Keratinocyte (primary cell): ENCODE results near the gene WDR33. TPM values are rescaled to one million over a fixed set of nuclear protein-coding genes. Genes with fewer than 3 reads are reported as not detected.

Source experiments
- DNase-seq: peaks from one replicate; pipeline ENCODE4 v3.0.0-alpha.2; 2011; ENCODE audit warnings: low read depth, missing footprints, low spot score
- FAIRE-seq: peaks from 2 replicates; lab custom pipeline; 2011; peaks lifted over from hg19 to GRCh38; lab: Jason Lieb, UNC
- H2AFZ ChIP-seq: 2 replicates; pipeline ENCODE4 v1.6.0; 2012; ENCODE audit warnings: low read length, control low read depth, inconsistent platforms; ENCODE audit not compliant: control insufficient read depth
- H3K27ac ChIP-seq: 2 replicates; pipeline ENCODE4 v1.5.1; 2011; ENCODE audit warnings: low read length; ENCODE audit not compliant: control insufficient read depth, insufficient read depth
- H3K27me3 ChIP-seq: 3 replicates; pipeline ENCODE4 v1.6.0; 2011; ENCODE audit warnings: low read length; ENCODE audit not compliant: control insufficient read depth, insufficient read depth; ENCODE audit errors: extremely low read depth
- H3K36me3 ChIP-seq, 2 experiments: 2 replicates in 1 of 2; 3 replicates in 1 of 2; pipeline ENCODE4 v1.5.1; 2011; ENCODE audit warnings: low read length in 2 of 2, mild to moderate bottlenecking in 1 of 2; ENCODE audit not compliant: control insufficient read depth in 2 of 2, insufficient read depth in 2 of 2; ENCODE audit errors: extremely low read depth in 1 of 2
- H3K4me1 ChIP-seq: 3 replicates; pipeline ENCODE4 v1.5.1; 2011; ENCODE audit warnings: low read length; ENCODE audit not compliant: control insufficient read depth, insufficient read depth; ENCODE audit errors: extremely low read depth
- H3K4me2 ChIP-seq: 3 replicates; pipeline ENCODE4 v1.6.0; 2011; ENCODE audit warnings: low read depth, low read length; ENCODE audit not compliant: control insufficient read depth, insufficient read depth; ENCODE audit errors: extremely low read depth
- H3K4me3 ChIP-seq, 3 experiments: fragments of 200-600 bp in 1 of 3; sonication (generic) in 1 of 3; 2 replicates in 2 of 3; 3 replicates in 1 of 3; pipeline ENCODE4 v1.5.1; 2011 to 2016; ENCODE audit warnings: low read length in 3 of 3, mild to moderate bottlenecking in 3 of 3, control low read depth in 2 of 3, inconsistent platforms in 1 of 3, low read depth in 1 of 3, mixed read lengths in 1 of 3, mixed run types in 1 of 3, moderate library complexity in 1 of 3; ENCODE audit not compliant: control insufficient read depth in 2 of 3, insufficient read depth in 2 of 3; ENCODE audit errors: extremely low read depth in 1 of 3
- H3K79me2 ChIP-seq: 2 replicates; pipeline ENCODE4 v1.6.0; 2012; ENCODE audit warnings: low read length; ENCODE audit not compliant: control insufficient read depth, insufficient read depth
- H3K9ac ChIP-seq: 3 replicates; pipeline ENCODE4 v1.6.0; 2011; ENCODE audit warnings: low read length; ENCODE audit not compliant: control insufficient read depth, insufficient read depth; ENCODE audit errors: extremely low read depth
- H3K9me1 ChIP-seq: 3 replicates; pipeline ENCODE4 v1.6.0; 2011; ENCODE audit warnings: low read length; ENCODE audit not compliant: control insufficient read depth, insufficient read depth; ENCODE audit errors: extremely low read depth
- H3K9me3 ChIP-seq: 2 replicates; pipeline ENCODE4 v1.5.1; 2012; ENCODE audit warnings: low read depth, low read length; ENCODE audit not compliant: control insufficient read depth
- H4K20me1 ChIP-seq: 3 replicates; pipeline ENCODE4 v1.6.0; 2011; ENCODE audit warnings: low read length; ENCODE audit not compliant: control insufficient read depth, insufficient read depth; ENCODE audit errors: extremely low read depth
- EZH2 ChIP-seq: IDR thresholded peaks from one replicate; pipeline ENCODE4 v1.6.1; 2012; ENCODE audit warnings: inconsistent platforms, mild to moderate bottlenecking, low read length, moderate library complexity
- dilution Hi-C: fragments of 300-500 bp; cut with MboI; formaldehyde crosslinking; loops from one replicate; pipeline ENCODE4 v1.7.0; 2020; ENCODE audit warnings: low sequenced_read_pairs; ENCODE audit not compliant: extremely low pct_ligation_motif_present
- polyA plus RNA-seq, 5 experiments: library from polyadenylated mRNA; depleted of rRNA in 3 of 5; stranded (reverse) in 3 of 5; stranded (forward) in 1 of 5; unstranded in 1 of 5; fragments of >200 nt; gene quantifications; 1 replicate in 1 of 5; 2 replicates in 3 of 5; 3 replicates in 1 of 5; pipeline versions ENCODE4 v1.2.1 to v1.2.3, GENCODE V29; 2011 to 2012; ENCODE audit warnings: missing spikeins in 2 of 5, low read depth in 1 of 5, low replicate concordance in 1 of 5
- TF ChIP-seq, protein P1 (sequence below), 3 experiments: IDR thresholded peaks in 1 of 3; conservative IDR thresholded peaks in 1 of 3; optimal IDR thresholded peaks in 1 of 3; 2 replicates in 2 of 3; 3 replicates in 1 of 3; pipeline versions ENCODE3 to v1.5.1; 2011; ENCODE audit warnings: low read length in 3 of 3, mild to moderate bottlenecking in 3 of 3, moderate library complexity in 2 of 3, control low read depth in 1 of 3, inconsistent platforms in 1 of 3; ENCODE audit not compliant: insufficient read depth in 2 of 3; ENCODE audit errors: extremely low read depth in 1 of 3

The WDR33 gene
- polyA plus RNA-seq, 1 donor (not counting 4 experiments of a cell fraction or from before 2014, with no cell fraction given) = 44.5 TPM

DNA sequence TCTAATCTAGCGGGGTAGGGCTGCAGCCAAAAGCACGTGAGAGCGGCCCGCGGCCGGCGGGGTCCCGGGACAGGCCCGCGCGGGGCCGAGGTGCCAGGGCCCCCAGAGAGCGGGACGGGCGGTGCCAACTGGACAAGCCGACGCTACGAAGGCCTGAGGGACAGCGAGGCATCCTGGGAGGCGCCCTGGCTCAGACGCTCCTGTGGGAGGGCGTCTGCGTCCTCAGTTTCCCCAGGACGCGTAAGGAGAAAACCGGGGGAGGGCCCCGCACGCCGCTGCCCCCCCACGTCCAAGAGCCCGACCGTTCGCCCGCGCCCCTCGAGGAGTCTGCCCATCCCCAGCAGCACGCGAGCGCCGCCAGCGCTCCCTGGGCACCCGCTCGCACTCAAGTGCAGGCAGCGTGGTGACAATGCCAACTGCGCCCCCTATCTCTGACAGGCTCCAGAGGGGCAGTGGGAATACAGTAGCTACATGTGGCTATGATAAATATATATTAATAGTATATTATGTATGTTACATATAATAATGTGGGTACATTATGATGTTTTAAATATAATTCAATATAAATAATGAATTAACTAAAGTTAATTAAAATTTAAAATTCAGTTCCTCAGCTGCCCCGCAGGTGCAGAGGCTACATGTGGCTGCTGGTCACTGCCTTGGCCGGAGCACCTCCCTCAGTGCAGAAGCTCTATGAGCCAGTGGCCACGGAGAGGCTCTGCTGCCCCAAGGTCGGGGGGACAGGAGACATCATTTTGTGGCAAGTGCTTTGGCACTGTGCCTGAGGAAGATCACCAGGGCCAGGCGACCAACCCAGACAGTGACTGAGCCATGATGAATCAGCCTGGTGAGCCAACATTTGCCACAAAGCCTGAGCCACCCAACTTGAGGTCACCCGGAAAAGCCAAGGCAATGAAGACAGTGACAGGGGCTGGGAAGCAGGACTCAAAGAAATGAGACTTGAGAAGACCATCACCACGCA, 115.2 kb downstream of the WDR33 start:
- DNase-seq (no peak), FAIRE-seq (no peak)
- Histone ChIP-seq H3K4me2 (peak overlapping the region; percentile 37), H3K9me3 (no peaks in the 10 kb centered on the region), H4K20me1 (no peaks in the 10 kb centered on the region), H3K27me3 (no peaks in the 10 kb centered on the region), H3K4me3 (no peak overlapping the region), H3K4me1 (peaks cover 6% of the 10 kb centered on the region), H3K27ac (no peak overlapping the region), H3K36me3 (no peaks in the 10 kb centered on the region), H2AFZ (peak overlapping the region; percentile 15), H3K79me2 (no peaks in the 10 kb centered on the region), H3K9ac (no peak overlapping the region), H3K9me1 (no peaks in the 10 kb centered on the region)
- dilution Hi-C loops = loop anchor here (25.0 kb wide), 1 partner anchor 108 kb away; no protein-coding TSS in a partner anchor
- TF ChIP-seq, protein P1, sequence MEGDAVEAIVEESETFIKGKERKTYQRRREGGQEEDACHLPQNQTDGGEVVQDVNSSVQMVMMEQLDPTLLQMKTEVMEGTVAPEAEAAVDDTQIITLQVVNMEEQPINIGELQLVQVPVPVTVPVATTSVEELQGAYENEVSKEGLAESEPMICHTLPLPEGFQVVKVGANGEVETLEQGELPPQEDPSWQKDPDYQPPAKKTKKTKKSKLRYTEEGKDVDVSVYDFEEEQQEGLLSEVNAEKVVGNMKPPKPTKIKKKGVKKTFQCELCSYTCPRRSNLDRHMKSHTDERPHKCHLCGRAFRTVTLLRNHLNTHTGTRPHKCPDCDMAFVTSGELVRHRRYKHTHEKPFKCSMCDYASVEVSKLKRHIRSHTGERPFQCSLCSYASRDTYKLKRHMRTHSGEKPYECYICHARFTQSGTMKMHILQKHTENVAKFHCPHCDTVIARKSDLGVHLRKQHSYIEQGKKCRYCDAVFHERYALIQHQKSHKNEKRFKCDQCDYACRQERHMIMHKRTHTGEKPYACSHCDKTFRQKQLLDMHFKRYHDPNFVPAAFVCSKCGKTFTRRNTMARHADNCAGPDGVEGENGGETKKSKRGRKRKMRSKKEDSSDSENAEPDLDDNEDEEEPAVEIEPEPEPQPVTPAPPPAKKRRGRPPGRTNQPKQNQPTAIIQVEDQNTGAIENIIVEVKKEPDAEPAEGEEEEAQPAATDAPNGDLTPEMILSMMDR (optimal IDR thresholded peaks at IDR 0.05 in 1 of 3, IDR thresholded peaks at IDR 0.05 in 1 of 3, conservative IDR thresholded peaks at IDR 0.05 in 1 of 3; ENCODE audit: extremely low read depth in 1 of 3, insufficient read depth in 2 of 3, low read length in 3 of 3) = peak in 2 of 3 experiments; percentile 51 to 68
- TF ChIP-seq EZH2 = no peak

DNA sequence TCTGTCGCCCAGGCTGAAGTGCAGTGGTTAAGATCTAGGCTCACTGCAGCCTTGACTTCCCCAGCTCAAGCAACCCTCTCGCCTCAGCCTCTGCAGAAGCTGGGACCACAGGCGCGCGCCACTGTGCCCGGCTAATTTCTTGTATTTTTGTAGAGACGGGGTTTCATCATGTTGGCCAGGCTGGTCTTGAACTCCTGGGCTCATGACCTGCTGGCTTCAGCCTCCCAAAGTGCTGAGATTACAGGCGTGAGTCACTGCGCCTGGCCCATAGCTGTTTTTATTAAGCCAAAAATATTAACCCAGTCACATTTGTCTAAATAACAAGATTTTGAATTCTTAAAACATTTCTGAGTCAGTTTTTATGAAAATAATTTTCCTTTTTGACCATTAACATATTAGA, 116.0 kb downstream of the WDR33 start:
- no peaks in the 10 kb centered on the region for H3K9me1 ChIP-seq
- DNase-seq (no peak), FAIRE-seq (no peak)
- dilution Hi-C loops = loop anchor here (25.0 kb wide), 1 partner anchor 108 kb away; no protein-coding TSS in a partner anchor
- no peaks in the 10 kb centered on the region for H4K20me1 ChIP-seq
- H3K27ac ChIP-seq = no peak overlapping the region
- no peak overlapping the region for H3K4me2 ChIP-seq
- H3K9me3 ChIP-seq = peaks cover 6% of the 10 kb centered on the region
- H3K36me3 ChIP-seq = no peaks in the 10 kb centered on the region
- H3K4me1 ChIP-seq = no peaks in the 10 kb centered on the region
- no peak for TF ChIP-seq EZH2
- no peak overlapping the region for H2AFZ ChIP-seq
- no peak overlapping the region for H3K4me3 ChIP-seq
- no peaks in the 10 kb centered on the region for H3K27me3 ChIP-seq
- no peak overlapping the region for H3K9ac ChIP-seq
- no peaks in the 10 kb centered on the region for H3K79me2 ChIP-seq
